ENCODE results near the gene ARL10. TPM values are rescaled to one million over a fixed set of nuclear protein-coding genes. Genes with fewer than 3 reads are reported as not detected.

Gene ARL10
- total RNA-seq, 3 donors from 2014 or later (not counting 1 experiment from before 2014, with no cell fraction given) = 0.75 to 6.8 (median 6.7) TPM

GRCh38 chr5:176369934-176370711, 4.8 kb downstream of the ARL10 start:
- Histone ChIP-seq H3K36me3 (ENCODE audit: control insufficient read depth, insufficient read depth, low read length) (no peaks in the 10 kb centered on the region), H3K4me1 (ENCODE audit: control insufficient read depth, insufficient read depth, low read length) (peaks cover 5% of the 10 kb centered on the region), H3K27ac (ENCODE audit: low read length) (no peak overlapping the region), H3K4me3 (ENCODE audit: low read length) (no peak overlapping the region), H3K9me3 (ENCODE audit: control insufficient read depth, insufficient read depth, low read length) (no peaks in the 10 kb centered on the region), H3K27me3 (ENCODE audit: control insufficient read depth, insufficient read depth, low read length) (no peaks in the 10 kb centered on the region)
- 92% methylated on average over 6 of the region's 8 CpGs for WGBS (ENCODE audit: insufficient coverage)
- peaks cover 0 to 8% of the 10 kb centered on the region in 2 donors for H3K4me1 Mint-ChIP-seq
- H3K9me3 Mint-ChIP-seq = no peaks in the 10 kb centered on the region
- intact Hi-C loops (cut with micrococcal nuclease) = no loop called here
- H3K27ac Mint-ChIP-seq = no peak overlapping the region
- TF ChIP-seq, protein P1, sequence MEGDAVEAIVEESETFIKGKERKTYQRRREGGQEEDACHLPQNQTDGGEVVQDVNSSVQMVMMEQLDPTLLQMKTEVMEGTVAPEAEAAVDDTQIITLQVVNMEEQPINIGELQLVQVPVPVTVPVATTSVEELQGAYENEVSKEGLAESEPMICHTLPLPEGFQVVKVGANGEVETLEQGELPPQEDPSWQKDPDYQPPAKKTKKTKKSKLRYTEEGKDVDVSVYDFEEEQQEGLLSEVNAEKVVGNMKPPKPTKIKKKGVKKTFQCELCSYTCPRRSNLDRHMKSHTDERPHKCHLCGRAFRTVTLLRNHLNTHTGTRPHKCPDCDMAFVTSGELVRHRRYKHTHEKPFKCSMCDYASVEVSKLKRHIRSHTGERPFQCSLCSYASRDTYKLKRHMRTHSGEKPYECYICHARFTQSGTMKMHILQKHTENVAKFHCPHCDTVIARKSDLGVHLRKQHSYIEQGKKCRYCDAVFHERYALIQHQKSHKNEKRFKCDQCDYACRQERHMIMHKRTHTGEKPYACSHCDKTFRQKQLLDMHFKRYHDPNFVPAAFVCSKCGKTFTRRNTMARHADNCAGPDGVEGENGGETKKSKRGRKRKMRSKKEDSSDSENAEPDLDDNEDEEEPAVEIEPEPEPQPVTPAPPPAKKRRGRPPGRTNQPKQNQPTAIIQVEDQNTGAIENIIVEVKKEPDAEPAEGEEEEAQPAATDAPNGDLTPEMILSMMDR (IDR thresholded peaks at IDR 0.05) = no peak
- no peak overlapping the region for H3K4me3 Mint-ChIP-seq
- peaks cover 0 to 13% of the 10 kb centered on the region in 2 donors for H3K27me3 Mint-ChIP-seq (ENCODE audit: low read depth in 2 of 2)
- no peak for ATAC-seq
- DNase-seq = no peak
- peaks cover 6% of the 10 kb centered on the region for H3K36me3 Mint-ChIP-seq

- no peaks in the 10 kb centered on the region for H3K9me3 ChIP-seq (ENCODE audit: control insufficient read depth, insufficient read depth, low read length)
- DNase-seq (no peak), ATAC-seq (no peak)
- peaks cover 6% of the 10 kb centered on the region for H3K36me3 Mint-ChIP-seq
- WGBS (ENCODE audit: insufficient coverage) = 94% methylated on average over 13 of the region's 13 CpGs
- no peaks in the 10 kb centered on the region for H3K9me3 Mint-ChIP-seq
- H3K4me3 Mint-ChIP-seq = no peak overlapping the region
- H3K36me3 ChIP-seq (ENCODE audit: control insufficient read depth, insufficient read depth, low read length) = no peaks in the 10 kb centered on the region
- TF ChIP-seq, protein P1 (IDR thresholded peaks at IDR 0.05) = no peak
- H3K27me3 Mint-ChIP-seq (ENCODE audit: low read depth in 2 of 2) = peaks cover 0 to 10% of the 10 kb centered on the region in 2 donors
- H3K27ac Mint-ChIP-seq = no peak overlapping the region
- H3K4me3 ChIP-seq (ENCODE audit: low read length) = no peak overlapping the region
- intact Hi-C loops (cut with micrococcal nuclease) = no loop called here
- H3K4me1 ChIP-seq (ENCODE audit: control insufficient read depth, insufficient read depth, low read length) = no peaks in the 10 kb centered on the region
- peaks cover 0 to 8% of the 10 kb centered on the region in 2 donors for H3K4me1 Mint-ChIP-seq
- no peaks in the 10 kb centered on the region for H3K27me3 ChIP-seq (ENCODE audit: control insufficient read depth, insufficient read depth, low read length)
- no peak overlapping the region for H3K27ac ChIP-seq (ENCODE audit: low read length)
These were observed 6.6 kb downstream of the ARL10 start for GRCh38 chr5:176371621-176372539.

GRCh38 chr5:176373100-176373818, 8.0 kb downstream of the ARL10 start:
- Histone ChIP-seq H3K27ac (ENCODE audit: low read length) (no peak overlapping the region), H3K36me3 (ENCODE audit: control insufficient read depth, insufficient read depth, low read length) (no peaks in the 10 kb centered on the region), H3K9me3 (ENCODE audit: control insufficient read depth, insufficient read depth, low read length) (no peaks in the 10 kb centered on the region), H3K27me3 (ENCODE audit: control insufficient read depth, insufficient read depth, low read length) (no peaks in the 10 kb centered on the region), H3K4me1 (ENCODE audit: control insufficient read depth, insufficient read depth, low read length) (no peaks in the 10 kb centered on the region), H3K4me3 (ENCODE audit: low read length) (no peak overlapping the region)
- TF ChIP-seq, protein P1 (IDR thresholded peaks at IDR 0.05) = no peak
- Mint-ChIP-seq H3K4me3 (no peak overlapping the region), H3K9me3 (no peaks in the 10 kb centered on the region), H3K27ac (no peak overlapping the region), H3K27me3 (ENCODE audit: low read depth in 2 of 2) (no peaks in the 10 kb centered on the region), H3K4me1 (no peaks in the 10 kb centered on the region), H3K36me3 (no peaks in the 10 kb centered on the region)
- ATAC-seq (no peak), DNase-seq (no peak)
- WGBS (ENCODE audit: insufficient coverage) = 73% methylated on average over 7 of the region's 7 CpGs
- intact Hi-C loops (cut with micrococcal nuclease) = no loop called here

Measured in natural killer cell (primary cell).